Neural cell (in vitro differentiated cells): ENCODE measurements around the gene PSEN1. TPM values are rescaled to one million over a fixed set of nuclear protein-coding genes. Genes with fewer than 3 reads are reported as not detected.

ENCODE experiments used
- H2AFZ ChIP-seq: fragments of 200-600, 300-800 bp; sonication (generic), shearing (Covaris generic); 2 replicates; pipeline ENCODE4 v1.6.0; 2014; ENCODE audit warnings: low read depth, mild to moderate bottlenecking, antibody characterized with exemption, low read length, moderate library complexity
- H3F3A ChIP-seq: fragments of 200-600 bp; shearing (Covaris generic); 2 replicates; pipeline ENCODE4 v1.6.1; 2016; ENCODE audit warnings: mild to moderate bottlenecking, moderate library complexity, mixed read lengths, antibody characterized with exemption, low read length; ENCODE audit not compliant: insufficient read depth, poor library complexity, severe bottlenecking
- H3K27ac ChIP-seq: fragments of 200-600, 300-800 bp; sonication (generic), shearing (Covaris generic); 2 replicates; pipeline ENCODE4 v1.5.1; 2014; ENCODE audit warnings: mild to moderate bottlenecking, low read length, moderate library complexity
- H3K27me3 ChIP-seq: fragments of 300-800, 200-600 bp; sonication (generic), shearing (Covaris generic); 2 replicates; pipeline ENCODE4 v1.6.0; 2014; ENCODE audit warnings: mild to moderate bottlenecking, low read depth, low read length, moderate library complexity; ENCODE audit not compliant: insufficient read depth
- H3K36me3 ChIP-seq: fragments of 300-800, 200-600 bp; sonication (generic), shearing (Covaris generic); 2 replicates; pipeline ENCODE4 v1.5.1; 2014; ENCODE audit warnings: mild to moderate bottlenecking, antibody characterized with exemption, low read length, moderate library complexity; ENCODE audit not compliant: insufficient read depth
- H3K4me2 ChIP-seq: fragments of 300-800, 200-600 bp; sonication (generic), shearing (Covaris generic); 2 replicates; pipeline ENCODE4 v1.6.0; 2014; ENCODE audit warnings: mild to moderate bottlenecking, low read length
- H3K4me3 ChIP-seq: fragments of 300-800, 200-600 bp; sonication (generic), shearing (Covaris generic); 2 replicates; pipeline ENCODE4 v1.5.1; 2014; ENCODE audit warnings: mild to moderate bottlenecking, low read length, moderate library complexity
- H3K79me2 ChIP-seq: fragments of 200-600 bp; shearing (Covaris generic); replicated peaks from 2 replicates; pipeline ENCODE4 v1.6.0; 2014; ENCODE audit warnings: mild to moderate bottlenecking, low read length, moderate library complexity; ENCODE audit not compliant: insufficient read depth
- H3K9ac ChIP-seq: fragments of 300-800, 200-600 bp; sonication (generic), shearing (Covaris generic); 2 replicates; pipeline ENCODE4 v1.6.1; 2016; ENCODE audit warnings: mild to moderate bottlenecking, low read length, mixed read lengths
- H3K9me2 ChIP-seq: fragments of 200-600 bp; shearing (Covaris generic); 2 replicates; pipeline ENCODE4 v1.6.1; 2016; ENCODE audit warnings: mild to moderate bottlenecking, low read length, mixed read lengths; ENCODE audit not compliant: insufficient read depth
- H3K9me3 ChIP-seq: fragments of 200-600, 300-800 bp; sonication (generic), shearing (Covaris generic); 2 replicates; pipeline ENCODE4 v1.6.1; 2016; ENCODE audit warnings: mild to moderate bottlenecking, mixed run types, low read length, moderate library complexity, mixed read lengths
- H4K20me1 ChIP-seq: fragments of 200-600 bp; shearing (Covaris generic); 2 replicates; pipeline ENCODE4 v1.6.1; 2016; ENCODE audit warnings: mild to moderate bottlenecking, mixed run types; ENCODE audit not compliant: insufficient read depth
- EP300 ChIP-seq: fragments of 450-650 bp; conservative IDR thresholded peaks from 2 replicates; pipeline ENCODE4 v1.6.1; 2014; ENCODE audit warnings: antibody characterized with exemption, mild to moderate bottlenecking, moderate library complexity; ENCODE audit not compliant: poor library complexity, severe bottlenecking
- EZH2 ChIP-seq: fragments of 200-600, 300-800 bp; shearing (Covaris generic), sonication (generic); IDR thresholded peaks from 2 replicates; pipeline ENCODE4 v1.6.1; 2014; ENCODE audit warnings: antibody characterized with exemption, low read length, borderline replicate concordance, mild to moderate bottlenecking; ENCODE audit not compliant: insufficient read depth, poor library complexity, severe bottlenecking
- MXI1 ChIP-seq: fragments of 450-650 bp; conservative IDR thresholded peaks from 2 replicates; pipeline ENCODE4 v1.6.1; 2014; ENCODE audit warnings: antibody characterized with exemption, mild to moderate bottlenecking; ENCODE audit not compliant: poor library complexity, severe bottlenecking
- POLR2AphosphoS5 ChIP-seq: IDR thresholded peaks from 2 replicates; pipeline ENCODE4 v1.6.1; 2012
- RAD21 ChIP-seq: fragments of 450-650 bp; conservative IDR thresholded peaks from 2 replicates; pipeline ENCODE4 v1.6.1; 2014; ENCODE audit warnings: antibody characterized with exemption, mild to moderate bottlenecking, moderate library complexity
- SMC3 ChIP-seq: fragments of 450-650 bp; conservative IDR thresholded peaks from 2 replicates; pipeline ENCODE4 v1.6.1; 2014; ENCODE audit warnings: antibody characterized with exemption, mild to moderate bottlenecking, moderate library complexity; ENCODE audit not compliant: poor library complexity
- TAF1 ChIP-seq: IDR thresholded peaks from 2 replicates; pipeline ENCODE4 v1.6.1; 2012; ENCODE audit warnings: low read depth
- polyA plus RNA-seq: library from polyadenylated mRNA; depleted of rRNA; stranded (reverse); fragments of >200 nt; gene quantifications from 2 replicates; pipeline ENCODE4 v1.2.3, GENCODE V29; 2014
- TF ChIP-seq, protein P1 (sequence below): fragments of 450-650 bp; IDR thresholded peaks from 2 replicates; pipeline ENCODE4 v1.5.1; 2014; ENCODE audit warnings: antibody characterized with exemption, mild to moderate bottlenecking, moderate library complexity; ENCODE audit not compliant: poor library complexity, severe bottlenecking
- TF ChIP-seq, protein P2 (sequence below): IDR thresholded peaks from 2 replicates; pipeline ENCODE4 v1.6.1; 2012; ENCODE audit warnings: borderline replicate concordance

The PSEN1 gene
- polyA plus RNA-seq, 1 donor from 2014 or later = 40.3 TPM

DNA sequence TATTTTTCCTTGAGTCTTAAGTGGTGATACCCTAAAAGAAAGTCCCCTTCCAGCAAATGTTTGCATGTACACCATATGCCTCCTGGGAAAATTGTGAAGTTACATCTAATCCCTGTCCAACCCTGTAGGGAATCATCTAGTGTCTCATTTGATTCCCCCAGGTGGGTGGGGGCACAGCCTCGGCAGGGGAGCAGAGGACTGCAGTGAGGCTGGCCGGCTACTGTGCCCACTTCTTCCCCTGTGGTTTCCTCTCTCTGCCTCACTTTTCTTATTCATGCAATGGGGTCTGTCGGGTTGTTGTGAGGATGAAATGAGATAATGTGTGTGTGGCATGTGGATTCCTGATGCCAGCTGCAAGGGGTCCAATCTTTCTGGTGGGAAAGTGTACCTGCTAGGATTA lies 107.0 kb downstream of the PSEN1 start:
- TF ChIP-seq, protein P1, sequence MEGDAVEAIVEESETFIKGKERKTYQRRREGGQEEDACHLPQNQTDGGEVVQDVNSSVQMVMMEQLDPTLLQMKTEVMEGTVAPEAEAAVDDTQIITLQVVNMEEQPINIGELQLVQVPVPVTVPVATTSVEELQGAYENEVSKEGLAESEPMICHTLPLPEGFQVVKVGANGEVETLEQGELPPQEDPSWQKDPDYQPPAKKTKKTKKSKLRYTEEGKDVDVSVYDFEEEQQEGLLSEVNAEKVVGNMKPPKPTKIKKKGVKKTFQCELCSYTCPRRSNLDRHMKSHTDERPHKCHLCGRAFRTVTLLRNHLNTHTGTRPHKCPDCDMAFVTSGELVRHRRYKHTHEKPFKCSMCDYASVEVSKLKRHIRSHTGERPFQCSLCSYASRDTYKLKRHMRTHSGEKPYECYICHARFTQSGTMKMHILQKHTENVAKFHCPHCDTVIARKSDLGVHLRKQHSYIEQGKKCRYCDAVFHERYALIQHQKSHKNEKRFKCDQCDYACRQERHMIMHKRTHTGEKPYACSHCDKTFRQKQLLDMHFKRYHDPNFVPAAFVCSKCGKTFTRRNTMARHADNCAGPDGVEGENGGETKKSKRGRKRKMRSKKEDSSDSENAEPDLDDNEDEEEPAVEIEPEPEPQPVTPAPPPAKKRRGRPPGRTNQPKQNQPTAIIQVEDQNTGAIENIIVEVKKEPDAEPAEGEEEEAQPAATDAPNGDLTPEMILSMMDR = no peak
- Histone ChIP-seq H2AFZ (no peak overlapping the region), H3K27me3 (peaks cover 22% of the 10 kb centered on the region), H3K9ac (no peak overlapping the region), H3K27ac (no peak overlapping the region), H3K9me2 (no peaks in the 10 kb centered on the region), H4K20me1 (no peaks in the 10 kb centered on the region), H3F3A (no peaks in the 10 kb centered on the region), H3K36me3 (no peaks in the 10 kb centered on the region), H3K9me3 (no peaks in the 10 kb centered on the region), H3K4me3 (no peak overlapping the region), H3K79me2 (no peaks in the 10 kb centered on the region), H3K4me2 (no peak overlapping the region)

DNA sequence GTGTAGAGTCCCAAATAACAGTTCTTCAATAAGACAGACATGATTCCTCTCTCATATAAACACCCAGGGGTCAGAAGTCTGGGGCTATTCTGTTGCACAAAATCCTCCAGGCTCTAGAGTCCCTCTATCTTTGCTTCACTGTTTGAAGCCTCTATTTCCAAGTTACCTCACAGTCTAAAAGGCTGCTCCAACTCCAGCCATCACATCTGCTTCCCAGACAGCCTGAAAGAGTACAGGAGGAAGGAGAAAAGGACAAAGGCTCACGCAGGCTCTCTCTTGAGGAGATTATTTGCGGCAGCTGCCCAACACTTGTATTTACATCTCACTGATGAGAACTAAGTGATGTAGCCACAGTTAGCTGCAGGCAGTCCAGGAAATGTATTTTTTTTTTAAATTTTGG lies 107.4 kb downstream of the PSEN1 start:
- TF ChIP-seq TAF1 = no peak
- no peak for TF ChIP-seq SMC3
- no peak for TF ChIP-seq POLR2AphosphoS5
- TF ChIP-seq, protein P1 = no peak
- TF ChIP-seq, protein P2, sequence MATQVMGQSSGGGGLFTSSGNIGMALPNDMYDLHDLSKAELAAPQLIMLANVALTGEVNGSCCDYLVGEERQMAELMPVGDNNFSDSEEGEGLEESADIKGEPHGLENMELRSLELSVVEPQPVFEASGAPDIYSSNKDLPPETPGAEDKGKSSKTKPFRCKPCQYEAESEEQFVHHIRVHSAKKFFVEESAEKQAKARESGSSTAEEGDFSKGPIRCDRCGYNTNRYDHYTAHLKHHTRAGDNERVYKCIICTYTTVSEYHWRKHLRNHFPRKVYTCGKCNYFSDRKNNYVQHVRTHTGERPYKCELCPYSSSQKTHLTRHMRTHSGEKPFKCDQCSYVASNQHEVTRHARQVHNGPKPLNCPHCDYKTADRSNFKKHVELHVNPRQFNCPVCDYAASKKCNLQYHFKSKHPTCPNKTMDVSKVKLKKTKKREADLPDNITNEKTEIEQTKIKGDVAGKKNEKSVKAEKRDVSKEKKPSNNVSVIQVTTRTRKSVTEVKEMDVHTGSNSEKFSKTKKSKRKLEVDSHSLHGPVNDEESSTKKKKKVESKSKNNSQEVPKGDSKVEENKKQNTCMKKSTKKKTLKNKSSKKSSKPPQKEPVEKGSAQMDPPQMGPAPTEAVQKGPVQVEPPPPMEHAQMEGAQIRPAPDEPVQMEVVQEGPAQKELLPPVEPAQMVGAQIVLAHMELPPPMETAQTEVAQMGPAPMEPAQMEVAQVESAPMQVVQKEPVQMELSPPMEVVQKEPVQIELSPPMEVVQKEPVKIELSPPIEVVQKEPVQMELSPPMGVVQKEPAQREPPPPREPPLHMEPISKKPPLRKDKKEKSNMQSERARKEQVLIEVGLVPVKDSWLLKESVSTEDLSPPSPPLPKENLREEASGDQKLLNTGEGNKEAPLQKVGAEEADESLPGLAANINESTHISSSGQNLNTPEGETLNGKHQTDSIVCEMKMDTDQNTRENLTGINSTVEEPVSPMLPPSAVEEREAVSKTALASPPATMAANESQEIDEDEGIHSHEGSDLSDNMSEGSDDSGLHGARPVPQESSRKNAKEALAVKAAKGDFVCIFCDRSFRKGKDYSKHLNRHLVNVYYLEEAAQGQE = no peak
- no peak for TF ChIP-seq MXI1
- no peak for TF ChIP-seq EZH2
- no peak for TF ChIP-seq EP300
- TF ChIP-seq RAD21 = no peak
- H3K4me3 ChIP-seq = no peak overlapping the region
- peaks cover 18% of the 10 kb centered on the region for H3K27me3 ChIP-seq
- no peaks in the 10 kb centered on the region for H3K9me2 ChIP-seq
- H3F3A ChIP-seq = no peaks in the 10 kb centered on the region
- H3K9ac ChIP-seq = no peak overlapping the region
- H3K9me3 ChIP-seq = no peaks in the 10 kb centered on the region
- H3K79me2 ChIP-seq = no peaks in the 10 kb centered on the region
- no peak overlapping the region for H3K4me2 ChIP-seq
- no peak overlapping the region for H3K27ac ChIP-seq
- no peaks in the 10 kb centered on the region for H3K36me3 ChIP-seq
- H4K20me1 ChIP-seq = no peaks in the 10 kb centered on the region
- H2AFZ ChIP-seq = no peak overlapping the region
